Activated CD8-positive, alpha-beta memory T cell treated with anti-CD3 and anti-CD28 coated beads, Interleukin-2, amount 50 U/mL, for 1 hour (primary cell): Measurements from ENCODE around the gene CHIC2.
"Not testable (repeated sequence)": the region's sequence is repeated elsewhere in the genome, so short reads cannot be mapped to it uniquely, and the experiment has no call there.

ENCODE experiments used
- DNase-seq: peaks from one replicate; pipeline ENCODE4 v3.0.0-alpha.2; 2020; ENCODE audit errors: extremely low read depth

Gene CHIC2

DNA sequence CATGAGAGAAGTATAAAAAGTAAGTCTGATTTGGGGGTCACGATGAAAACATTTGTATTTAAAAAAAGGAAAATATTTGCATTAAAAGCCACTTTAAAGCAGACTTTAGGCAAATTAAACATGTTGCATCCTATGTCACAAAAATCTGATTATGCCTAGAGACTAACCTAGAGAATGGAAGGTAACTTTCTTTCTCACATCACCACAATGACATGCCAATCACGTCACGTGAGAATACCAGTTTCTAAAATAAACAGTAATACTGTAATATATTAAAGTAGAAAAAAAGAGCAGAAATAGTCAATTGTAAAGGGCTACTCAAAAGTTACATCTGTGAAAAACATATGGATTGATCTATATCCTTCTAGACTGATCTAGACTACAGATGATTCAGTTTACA lies 3.3 kb downstream of the CHIC2 start:
- DNase-seq: no peak

DNA sequence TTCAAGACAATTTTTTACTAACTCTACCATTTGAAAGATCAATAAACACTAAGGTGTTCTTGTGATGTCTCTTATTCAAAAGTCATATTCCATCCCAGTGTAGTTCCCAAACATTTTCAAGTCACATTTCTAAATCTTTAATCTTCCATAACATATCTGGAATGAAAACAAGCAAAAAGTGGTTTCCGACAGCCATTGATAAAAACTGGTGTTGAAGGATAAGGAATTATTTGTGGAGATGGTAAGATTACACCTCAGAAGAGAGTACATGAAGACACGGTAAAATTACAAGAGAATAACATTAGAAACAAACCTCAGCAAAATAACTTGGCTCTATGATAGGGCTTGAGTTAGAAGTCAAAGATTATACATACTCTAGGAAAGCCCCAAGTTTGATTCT lies 4.3 kb downstream of the CHIC2 start:
- DNase-seq: no peak

DNA sequence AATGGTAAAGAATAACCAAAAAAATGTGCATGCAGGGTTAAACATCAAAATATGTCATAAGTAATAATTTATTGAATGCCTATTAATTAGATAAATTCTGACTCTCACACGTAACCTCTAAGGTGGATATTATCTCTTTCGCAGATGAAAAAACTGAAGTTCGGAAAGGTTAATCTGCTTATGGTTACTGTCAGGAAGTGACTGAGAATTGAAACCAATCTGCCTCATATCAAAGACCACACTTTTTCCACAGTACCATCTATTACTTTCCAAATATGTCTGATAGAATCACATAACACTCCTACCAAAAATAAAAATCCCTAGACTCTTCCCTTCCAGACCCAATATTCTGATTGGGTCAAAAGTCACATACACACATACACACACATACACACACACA lies 6.2 kb downstream of the CHIC2 start:
- DNase-seq: no peak

DNA sequence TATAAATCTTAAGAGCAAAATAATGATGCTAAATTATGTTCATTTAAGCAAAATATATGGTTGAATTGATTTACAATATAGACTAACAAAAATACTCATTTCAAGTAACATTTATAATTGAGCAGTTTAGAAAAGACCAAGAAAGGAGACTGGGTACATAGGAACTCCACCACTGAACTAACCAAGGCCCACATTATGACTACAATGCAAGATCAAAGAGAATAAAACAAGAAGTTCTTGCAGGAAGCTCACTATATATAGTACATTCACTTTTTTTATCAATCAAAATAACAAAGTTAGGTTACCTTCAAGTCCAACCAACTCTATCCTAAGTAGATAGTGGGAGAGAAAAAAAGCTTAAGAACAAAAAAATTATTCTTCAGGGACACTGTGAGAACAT lies 8.0 kb downstream of the CHIC2 start:
- no peak for DNase-seq

DNA sequence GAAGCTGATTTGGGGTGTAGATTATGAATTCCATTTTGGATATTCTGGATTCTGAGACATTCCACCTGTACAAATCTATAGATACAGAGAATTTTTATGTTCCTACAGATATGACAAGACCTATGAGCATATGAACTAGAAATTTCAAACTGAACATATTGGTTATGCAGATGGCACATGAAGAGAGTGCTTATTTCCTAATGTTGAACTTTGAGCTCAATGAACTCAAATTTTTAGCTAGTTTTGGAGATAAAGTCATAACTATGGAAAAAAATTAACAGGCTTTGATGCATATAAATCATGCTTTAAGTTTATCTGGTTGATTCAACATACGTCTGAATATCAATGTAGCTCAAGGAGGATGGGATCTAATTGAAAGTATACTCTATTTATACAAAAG lies 8.9 kb downstream of the CHIC2 start:
- no peak for DNase-seq

DNA sequence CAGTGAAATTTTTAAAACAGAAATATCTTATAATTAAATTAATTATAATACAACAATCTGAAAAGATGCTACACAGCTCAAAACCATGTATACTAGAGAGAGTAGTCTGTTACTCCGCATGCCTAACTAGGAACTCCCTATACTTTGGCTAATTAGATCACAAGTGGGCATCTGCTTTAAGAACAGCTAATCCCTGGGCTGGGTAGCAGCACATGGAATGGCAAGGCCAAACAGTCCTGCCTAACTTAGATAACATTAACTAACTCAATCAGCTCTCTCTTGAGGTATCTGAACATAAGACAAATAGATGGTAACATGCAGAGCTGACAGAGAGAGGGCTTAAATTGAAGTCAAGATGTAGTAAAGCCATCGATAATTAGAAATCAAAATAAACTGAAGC lies 9.9 kb downstream of the CHIC2 start:
- DNase-seq: no peak

DNA sequence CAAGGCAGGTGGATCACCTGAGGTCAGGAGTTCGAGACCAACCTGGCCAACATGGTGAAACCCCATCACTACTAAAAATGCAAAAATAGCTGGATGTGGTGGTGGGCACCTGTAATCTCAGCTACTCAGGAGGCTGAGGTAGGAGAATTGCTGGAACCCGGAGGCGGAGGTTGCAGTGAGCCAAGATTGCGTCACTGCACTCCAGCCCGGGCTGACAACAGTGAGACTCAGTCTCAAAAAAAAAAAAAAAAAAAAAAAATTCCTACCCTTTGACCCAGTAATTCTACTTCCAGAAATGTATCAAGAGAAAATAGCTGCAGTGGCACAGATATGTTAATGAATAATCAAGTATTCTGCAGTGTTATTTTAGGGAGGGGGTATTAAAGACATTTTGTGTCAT lies 11.1 kb downstream of the CHIC2 start:
- not testable (repeated sequence) for DNase-seq

DNA sequence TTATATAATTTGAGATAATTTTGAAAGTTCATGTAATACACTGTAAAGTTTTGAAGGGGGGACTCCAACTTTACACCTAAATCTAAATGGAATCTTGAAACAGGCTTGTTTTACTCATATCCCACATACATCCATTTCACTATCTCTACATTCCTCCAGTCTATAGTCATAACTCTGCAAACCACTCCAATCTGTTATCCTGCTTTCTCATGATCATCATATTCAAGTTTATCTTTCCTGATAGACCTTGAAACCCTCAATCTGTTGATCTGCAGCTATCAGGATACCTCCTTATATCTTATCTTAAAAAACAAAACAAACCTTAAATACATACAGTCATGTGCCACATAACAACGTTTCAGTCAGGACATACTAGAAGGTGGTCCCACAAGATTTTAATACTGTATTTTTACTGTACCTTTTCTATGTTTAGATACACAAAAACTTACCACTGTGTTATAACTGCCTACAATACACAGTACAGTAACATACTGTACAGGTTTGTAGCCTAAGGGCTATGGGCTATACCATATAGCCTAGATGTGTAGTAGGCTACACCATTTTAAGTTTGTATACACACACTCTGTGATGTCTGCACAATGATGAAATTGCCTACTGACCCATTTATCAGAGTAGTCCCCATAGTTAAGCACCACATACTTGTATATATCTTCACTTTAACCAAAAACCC lies 14.0 kb downstream of the CHIC2 start:
- DNase-seq: no peak

DNA sequence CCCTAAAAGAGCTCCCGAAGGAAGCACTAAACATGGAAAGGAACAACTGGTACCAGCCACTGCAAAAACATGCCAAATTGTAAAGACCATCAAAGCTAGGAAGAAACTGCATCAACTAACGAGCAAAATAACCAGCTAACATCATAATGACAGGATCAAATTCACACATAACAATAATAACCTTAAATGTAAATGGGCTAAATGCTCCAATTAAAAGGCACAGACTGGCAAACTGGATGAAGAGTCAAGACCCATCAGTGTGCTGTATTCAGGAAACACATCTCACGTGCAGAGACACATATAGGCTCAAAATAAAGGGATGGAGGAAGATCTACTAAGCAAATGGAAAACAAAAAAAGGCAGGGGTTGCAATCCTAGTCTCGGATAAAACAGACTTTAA lies 20.8 kb downstream of the CHIC2 start:
- not testable (repeated sequence) for DNase-seq

DNA sequence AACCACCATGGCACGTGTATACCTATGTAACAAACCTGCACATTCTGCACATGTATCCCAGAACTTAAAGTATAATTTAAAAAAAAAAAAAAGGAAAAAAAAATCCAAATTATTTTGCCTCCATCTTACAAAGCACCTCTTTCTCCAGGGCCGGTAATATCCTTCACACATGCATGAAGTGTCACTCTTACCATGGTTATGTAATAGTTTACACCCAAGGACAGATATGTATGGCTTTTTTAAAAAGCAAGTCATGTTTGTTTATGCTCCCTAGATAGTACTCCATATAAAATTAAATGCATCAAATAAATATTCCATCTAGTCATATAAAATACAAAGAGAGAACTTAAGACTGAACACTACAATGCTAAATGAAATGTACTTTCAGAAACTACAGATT lies 22.5 kb downstream of the CHIC2 start:
- no peak for DNase-seq

DNA sequence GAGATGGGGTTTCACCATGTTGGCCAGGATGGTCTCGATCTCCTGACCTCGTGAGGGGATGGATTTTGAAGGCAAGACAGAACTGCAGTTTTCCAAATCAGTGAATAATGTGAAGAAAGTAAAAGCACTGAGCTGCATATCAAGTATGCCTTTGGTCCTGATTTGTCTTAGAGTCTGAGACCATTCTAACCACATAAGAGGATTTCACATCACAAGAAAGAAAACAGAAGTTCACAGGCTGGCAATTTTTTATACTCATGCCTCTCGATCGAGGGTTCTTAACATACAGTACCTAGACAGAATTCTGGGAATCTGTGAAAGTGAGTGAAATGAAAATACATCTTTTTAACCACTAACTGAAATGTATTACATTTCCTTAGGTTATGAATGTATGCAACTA lies 23.3 kb downstream of the CHIC2 start:
- DNase-seq: no peak

DNA sequence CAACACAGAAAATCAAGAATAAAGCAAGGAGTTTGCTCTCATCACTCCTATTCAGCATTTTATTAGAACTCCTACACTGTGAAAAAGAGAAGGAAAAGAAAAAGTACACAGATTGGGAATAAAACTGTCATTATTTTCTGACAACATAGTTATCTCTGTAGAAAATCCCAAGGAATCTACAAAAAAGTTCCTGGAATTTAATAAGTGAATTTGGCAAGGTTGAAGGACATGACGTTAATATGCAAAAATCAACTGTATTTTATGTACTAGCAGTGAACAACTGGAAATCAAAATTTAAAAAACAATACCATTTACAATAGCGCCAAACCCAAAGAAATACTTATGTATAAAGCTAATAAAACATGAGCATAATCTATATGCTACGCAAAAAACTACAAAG lies 26.3 kb downstream of the CHIC2 start:
- DNase-seq: no peak

DNA sequence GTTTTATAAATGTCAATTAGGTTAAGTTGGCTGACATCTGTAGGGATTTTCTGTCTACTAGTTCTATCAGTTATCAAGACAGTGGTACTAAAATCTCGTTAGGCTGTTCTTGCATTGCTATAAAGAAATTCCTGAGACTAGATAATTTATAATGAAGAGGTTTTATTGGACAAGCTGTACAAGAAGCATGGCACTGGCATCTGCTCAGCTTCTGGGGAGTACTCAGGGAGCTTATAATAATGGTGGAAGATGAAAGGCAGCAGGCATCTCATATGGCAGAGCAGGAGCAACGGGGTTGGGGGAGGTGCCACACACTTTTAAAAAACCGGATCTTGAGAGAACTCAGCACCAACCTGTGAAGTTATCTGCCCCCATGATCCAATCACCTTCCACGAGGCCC lies 28.2 kb downstream of the CHIC2 start:
- no peak for DNase-seq

DNA sequence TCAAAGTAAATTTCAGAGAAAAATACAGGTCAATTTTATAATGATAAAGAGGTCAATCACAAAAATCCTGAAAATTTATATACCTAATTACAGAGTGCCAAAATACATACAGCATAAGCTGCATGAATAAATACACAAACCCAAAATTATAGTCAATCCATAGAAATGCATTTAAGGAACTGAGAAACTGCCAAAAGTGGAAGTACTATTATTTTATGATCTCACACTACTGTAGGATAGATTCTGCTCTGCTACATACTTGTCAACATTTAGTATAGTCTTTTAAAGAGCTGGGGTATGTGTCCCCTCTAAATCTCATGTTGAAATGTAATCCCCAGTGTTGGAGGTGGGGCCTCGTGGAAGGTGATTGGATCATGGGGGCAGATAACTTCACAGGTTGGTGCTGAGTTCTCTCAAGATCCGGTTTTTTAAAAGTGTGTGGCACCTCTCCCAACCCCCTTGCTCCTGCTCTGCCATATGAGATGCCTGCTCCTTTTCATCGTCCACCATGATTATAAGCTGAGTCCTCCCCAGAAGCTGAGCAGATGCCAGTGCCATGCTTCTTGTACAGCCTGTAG lies 31.8 kb downstream of the CHIC2 start:
- DNase-seq: no peak

DNA sequence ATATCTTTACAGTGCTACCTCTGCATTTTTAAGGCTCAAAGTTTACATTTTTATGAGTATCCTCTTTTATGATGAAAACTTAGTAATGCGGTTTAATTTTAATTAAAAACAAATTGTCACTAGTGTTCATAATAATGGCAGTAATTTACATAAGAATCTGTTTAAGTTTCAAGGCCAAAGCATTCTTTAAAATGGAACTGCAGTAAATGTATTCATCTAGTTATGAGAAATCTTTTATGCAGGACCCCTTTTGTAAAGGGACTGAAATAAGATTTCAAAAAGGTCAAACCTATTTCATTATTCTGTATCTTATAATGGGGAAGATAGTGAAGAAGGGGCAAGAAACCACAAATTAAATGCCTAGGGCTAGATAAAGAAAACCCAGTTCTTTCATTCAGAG lies 37.1 kb downstream of the CHIC2 start:
- DNase-seq: no peak

DNA sequence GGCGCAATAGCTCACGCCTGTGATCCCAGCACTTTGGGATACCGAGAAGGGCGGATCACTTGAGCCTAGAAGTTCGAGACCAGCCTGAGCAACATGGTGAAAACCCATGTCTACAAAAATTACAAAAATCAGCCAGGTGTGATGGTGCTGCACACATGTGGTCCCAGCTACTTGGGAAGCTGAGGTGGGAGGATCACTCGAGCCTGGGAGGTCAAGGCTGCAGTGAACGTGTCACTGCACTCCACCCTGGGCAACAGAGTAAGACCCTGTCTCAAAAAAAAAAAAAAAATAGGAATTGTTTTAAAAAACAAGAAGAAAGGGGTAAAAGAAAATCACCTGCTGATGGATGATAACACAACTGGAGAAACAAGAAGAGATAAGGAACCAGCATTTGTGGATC lies 38.8 kb downstream of the CHIC2 start:
- DNase-seq: no peak

DNA sequence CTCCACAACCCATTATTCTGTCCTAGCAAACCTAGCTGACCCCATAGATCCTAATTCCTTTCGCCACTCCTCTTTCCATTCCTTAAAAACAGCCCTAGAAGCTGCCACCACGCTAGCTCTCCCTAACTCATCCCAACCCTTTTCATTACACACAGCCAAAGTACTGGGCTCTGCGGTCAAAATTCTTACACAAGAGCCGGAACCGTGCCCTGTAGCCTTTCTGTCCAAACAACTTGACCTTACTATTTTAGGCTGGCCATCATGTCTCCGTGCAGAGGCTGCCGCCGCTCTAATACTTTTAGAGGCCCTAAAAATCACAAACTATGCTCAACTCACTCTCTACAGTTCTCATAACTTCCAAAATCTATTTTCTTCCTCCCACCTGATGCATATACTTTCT lies 41.4 kb downstream of the CHIC2 start:
- not testable (repeated sequence) for DNase-seq

DNA sequence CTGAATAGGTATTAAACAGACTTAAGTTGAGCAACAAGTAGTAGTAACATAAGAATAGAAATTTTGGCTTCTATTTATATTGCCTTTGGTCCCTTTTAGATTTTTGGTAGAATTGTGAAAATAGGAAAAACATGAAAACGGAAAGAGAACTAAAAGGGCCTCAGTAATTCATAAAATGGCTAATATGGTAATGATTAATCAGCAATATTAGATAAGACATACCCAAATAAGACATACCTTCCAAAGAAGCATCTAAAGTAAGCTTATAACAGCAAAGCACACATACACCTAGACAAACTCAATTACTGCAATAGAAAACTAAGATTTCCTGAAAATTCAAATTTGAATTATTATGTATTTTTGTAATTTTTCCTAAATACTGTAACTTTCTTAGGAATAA lies 46.4 kb downstream of the CHIC2 start:
- DNase-seq: no peak

DNA sequence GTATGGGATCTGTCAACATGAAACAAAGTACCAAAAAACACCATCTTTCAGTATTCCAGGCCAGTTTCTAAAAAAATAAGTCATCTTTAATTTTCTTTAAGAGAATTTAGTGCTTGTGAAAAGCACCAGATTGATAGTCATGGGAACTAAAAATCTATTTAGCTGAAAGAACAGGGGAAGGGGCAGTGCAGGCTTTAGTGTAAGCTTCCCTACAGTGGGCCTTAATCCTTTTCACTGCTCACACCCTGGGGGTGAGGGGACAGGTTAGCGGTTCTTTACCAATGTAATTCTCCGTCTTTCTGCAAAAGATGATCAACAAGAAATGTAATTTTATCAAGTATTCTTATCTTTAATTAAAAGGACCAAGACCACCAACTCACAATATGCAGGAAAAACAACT lies 47.1 kb downstream of the CHIC2 start:
- no peak for DNase-seq

DNA sequence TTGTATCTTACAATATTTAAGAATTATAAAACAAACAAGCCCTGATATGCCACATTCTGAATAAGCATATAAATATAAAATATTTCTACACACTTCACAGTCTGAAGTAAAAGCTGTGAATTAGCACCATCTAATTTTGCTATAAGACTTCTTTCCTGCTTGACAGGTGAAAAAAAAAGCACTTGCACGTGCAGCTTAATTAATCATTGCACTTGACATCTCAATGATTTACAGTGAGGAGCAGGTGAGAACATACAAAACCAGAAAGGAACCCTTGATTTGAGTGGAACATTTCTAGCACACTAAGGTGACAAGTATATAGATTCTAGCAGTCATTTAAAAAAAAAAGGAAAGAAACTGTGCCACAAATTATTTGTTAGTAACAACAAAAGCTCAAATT lies 47.9 kb downstream of the CHIC2 start:
- DNase-seq: no peak

DNA sequence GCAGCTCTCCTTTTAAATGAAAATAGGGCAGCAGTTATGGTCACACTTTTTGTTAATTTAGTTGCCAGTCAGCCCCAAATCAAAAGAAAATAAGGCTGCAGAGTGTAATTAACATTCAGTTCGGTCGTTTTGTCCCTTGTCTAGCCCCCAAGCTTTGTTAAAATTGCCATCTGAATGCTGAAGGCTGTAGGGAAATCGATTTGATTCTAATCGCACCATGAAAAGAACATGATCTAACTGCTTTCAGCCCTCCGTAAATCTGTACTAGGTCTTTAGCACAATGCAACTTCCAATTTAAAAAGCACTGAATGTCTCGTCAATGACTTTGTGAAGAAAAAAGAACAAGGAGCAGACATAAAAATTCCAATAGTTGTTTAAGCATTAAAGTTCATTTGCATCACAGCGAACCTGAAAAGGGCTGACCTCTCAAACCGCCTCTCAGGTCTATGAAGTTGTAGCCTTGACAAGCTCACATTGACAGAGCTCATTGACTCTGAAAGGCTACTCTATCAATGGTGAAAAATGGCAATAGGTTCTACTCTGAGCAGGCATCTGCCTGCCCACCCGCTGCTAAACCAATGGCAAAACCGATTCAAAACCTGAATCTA lies 48.9 kb downstream of the CHIC2 start:
- no peak for DNase-seq

DNA sequence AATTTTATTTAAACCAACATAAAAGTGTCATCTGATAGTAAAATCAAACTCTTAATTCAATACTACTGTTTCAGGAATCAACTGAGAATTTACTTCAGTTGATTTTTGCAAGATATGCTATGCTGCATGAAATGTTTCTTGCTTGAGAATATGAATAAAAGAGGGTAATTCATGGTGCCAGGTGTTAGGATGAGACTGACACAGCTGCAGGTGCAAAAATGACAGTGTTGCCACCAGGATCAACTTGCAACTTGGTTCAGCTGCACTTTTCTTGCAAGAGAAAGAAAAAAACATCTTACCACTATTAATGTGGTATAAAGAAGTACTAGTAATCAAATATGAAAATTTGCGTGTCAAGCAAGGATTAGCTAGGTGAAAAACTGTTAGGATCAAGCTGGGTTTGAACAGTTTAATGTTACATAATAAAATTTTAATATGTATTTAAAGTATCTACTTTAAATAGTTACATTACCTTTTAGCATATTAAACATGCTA lies 49.7 kb downstream of the CHIC2 start:
- no peak for DNase-seq

DNA sequence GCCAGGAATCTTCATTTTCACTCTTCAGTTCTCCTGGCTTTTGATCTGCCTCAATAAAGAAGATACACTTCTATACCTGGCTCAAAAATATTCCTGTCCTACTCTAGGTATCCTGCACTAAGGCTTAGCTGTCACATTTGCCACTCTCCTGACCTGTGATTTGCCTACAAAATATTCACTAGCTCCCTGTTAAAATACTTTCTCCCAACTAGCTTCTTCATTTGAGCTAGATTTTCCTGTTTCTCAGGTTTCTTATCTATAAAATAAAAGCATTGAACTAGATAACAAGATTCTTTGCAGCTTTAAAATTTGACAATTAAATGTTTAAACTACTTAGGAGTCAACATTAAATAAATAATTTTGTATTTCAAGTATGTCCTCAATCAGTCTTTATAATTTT lies 53.2 kb downstream of the CHIC2 start:
- no peak for DNase-seq

DNA sequence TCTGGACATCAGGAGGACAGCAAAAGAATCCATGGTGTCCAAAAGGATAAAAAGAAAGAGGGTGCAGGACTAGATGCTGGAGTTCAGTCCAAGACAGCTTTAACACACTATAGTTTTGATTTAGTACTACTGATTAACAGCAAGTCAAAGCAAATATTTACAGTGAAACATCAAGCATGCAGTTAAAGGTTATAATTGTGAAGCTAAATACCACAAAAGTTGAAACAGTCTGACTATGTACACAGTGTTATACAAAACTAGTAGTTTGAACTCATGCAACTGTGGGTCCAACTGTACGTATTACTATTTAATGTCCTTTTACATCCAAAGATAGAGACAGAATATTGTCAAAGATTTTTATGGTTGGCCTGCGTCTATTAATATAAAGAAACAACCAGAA lies 57.6 kb downstream of the CHIC2 start:
- no peak for DNase-seq
